NCI-H1105 (cell line): ENCODE measurements around the gene GAB3.

Source experiments
- DNase-seq: peaks from one replicate; lab custom pipeline; 2025; lab: John Stamatoyannopoulos, UW

GAB3 gene

GRCh38 chrX:154751669-154752271 lies 893 bp upstream of the GAB3 start:
- no peak for DNase-seq

DNA sequence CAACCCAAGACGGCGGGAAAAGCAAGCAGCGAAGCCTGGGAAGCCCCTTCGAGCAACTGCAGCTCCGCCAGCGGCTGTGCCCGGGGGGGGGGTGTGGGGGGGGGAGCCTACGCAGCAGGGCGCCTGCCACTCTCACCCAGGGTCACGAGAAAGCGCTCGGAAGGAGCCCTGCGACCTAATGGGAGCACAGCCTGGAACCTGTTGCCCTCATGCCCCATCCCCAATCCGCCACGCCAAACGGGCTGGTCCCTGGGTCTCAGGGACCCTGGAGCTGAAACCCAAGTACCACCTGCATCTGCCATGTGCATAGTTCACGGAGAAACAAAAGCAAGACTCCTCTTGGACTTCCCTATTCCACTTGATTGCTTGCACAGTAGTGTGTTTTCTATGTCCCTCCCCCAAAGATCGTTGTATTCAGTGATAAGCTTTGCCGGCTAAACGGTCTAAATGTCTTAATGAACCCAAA lies 359 bp upstream of the GAB3 start:
- no peak for DNase-seq

DNA sequence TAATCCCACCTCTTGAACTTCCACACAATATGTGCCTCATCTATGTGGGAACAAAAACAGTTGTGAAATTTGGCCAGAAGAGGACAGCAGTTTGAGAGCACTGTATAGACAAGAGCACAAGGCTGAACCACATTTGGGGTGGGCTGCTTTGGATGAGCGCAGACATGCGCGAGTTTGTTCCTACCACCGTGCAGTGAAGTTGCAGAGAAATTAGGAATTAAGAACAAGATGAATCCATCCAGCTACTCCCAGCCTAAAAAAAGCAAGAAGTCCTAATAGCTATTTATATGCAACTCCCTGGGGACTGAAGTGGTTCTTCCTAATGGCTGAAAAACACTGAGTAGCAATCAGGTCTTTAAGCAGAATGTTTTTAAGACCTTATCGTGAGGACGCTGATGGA lies 1.0 kb downstream of the GAB3 start:
- no peak for DNase-seq

GRCh38 chrX:154748712-154749339 lies 2.1 kb downstream of the GAB3 start:
- DNase-seq: peak; percentile 39

GRCh38 chrX:154742613-154743012 lies 8.3 kb downstream of the GAB3 start:
- DNase-seq: no peak

DNA sequence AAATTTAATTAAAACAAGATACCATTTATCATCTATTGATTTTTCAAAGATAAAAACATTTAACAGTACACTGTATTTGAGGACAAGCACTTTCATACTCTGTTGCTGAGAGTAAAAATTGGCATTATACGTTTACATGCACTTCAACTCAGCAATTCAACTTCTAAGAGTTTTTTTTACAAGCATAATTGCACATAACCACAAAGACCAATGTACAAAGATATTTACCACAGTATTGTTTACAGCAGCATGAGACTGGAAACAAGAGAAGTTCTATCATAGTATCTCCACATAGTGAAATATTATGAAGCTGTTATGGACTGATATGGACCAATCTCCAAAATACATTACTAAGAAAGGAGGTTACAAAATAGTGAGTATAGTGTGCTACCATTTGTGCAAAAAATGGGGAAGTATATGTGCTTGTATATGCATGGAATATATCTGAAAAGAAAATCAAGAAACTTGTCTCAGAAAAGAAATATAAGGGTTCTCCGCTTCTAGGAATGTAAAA lies 10.9 kb downstream of the GAB3 start:
- DNase-seq: no peak

GRCh38 chrX:154738011-154738738 lies 12.7 kb downstream of the GAB3 start:
- DNase-seq: no peak

DNA sequence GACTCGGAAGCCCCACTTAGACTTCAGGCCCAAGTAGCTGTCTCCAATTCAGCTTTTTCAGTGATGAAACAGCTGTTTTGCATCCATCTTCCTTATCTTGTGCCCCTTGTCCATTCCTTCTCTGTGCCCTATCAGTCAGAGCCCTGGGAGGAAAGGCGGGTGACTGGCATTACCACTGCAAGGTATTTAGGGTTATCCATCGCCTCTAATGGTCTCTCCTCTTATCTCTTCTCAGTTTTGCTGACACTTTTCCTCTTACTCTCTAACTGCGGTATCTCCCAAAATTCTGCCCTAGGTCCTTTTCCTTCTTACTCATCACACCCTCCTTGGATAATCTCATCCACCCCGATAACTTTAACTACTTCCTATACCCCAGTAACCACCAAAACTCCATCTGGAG lies 13.7 kb downstream of the GAB3 start:
- DNase-seq: no peak

DNA sequence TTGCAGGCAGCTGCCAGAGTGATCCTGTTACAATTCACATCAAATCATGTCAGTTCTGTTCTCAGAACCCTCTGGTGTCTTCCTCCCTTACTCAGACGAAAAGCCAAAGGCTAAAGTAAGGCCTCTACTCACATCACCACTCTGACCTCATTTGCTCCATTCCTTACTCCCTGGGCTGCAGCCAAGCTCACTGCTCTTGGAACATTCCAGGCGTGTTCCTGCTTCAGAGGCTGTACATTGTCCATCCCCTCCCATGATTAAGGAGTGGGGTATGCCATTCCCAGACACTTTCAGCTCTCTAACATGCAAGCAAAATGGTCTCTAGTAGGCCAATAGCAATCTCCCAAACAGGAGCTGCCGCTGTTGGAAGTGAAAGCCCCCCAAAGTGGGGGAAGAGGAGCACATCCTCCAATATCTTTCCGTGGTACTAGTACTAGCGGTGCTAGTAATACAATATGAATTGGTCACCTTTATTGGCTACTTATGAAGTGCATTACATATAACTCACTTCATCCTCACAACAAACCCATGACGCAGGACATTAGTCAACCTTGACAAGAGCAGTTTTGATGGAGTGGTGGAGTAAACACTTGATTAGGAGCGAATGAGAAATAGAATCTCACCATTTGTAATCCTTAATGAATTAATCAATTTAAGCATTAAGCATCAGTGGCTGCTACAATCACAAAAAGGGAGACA lies 15.0 kb downstream of the GAB3 start:
- DNase-seq: no peak

DNA sequence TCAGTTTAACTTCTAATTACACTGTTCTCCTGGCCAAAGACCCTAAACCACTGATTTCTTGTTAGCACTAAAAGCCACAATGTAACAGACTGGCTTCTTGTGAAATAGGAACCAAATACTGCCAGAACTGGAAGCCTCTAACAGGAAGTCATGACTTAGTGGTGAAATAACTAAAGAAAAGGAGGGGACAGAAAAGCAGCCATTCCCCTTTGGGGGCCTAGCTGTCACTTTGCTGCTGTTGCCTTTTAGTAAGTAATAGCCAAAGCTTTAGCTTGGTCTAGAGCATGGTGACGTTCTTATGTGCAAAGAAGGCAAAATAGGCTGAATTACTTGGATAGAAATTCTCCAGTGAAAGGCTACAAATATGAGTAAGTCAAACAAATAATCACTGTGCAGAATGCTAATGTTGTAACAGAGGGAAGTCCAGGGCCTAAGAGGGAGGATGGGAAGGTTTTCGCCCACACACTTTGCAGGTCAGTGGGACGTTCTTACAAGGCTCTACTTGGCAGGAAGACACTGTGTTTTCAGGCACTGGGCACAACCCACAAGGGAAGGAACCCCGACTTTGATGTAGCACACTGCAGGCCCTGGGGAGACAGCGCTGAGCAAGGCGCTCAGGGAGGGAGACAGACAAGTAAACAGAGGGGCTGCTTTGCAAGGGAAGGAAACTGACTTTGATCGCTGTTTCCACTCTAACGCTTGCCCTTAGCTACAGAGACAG lies 16.7 kb downstream of the GAB3 start:
- no peak for DNase-seq

GRCh38 chrX:154733066-154733425 lies 17.8 kb downstream of the GAB3 start:
- DNase-seq: no peak

DNA sequence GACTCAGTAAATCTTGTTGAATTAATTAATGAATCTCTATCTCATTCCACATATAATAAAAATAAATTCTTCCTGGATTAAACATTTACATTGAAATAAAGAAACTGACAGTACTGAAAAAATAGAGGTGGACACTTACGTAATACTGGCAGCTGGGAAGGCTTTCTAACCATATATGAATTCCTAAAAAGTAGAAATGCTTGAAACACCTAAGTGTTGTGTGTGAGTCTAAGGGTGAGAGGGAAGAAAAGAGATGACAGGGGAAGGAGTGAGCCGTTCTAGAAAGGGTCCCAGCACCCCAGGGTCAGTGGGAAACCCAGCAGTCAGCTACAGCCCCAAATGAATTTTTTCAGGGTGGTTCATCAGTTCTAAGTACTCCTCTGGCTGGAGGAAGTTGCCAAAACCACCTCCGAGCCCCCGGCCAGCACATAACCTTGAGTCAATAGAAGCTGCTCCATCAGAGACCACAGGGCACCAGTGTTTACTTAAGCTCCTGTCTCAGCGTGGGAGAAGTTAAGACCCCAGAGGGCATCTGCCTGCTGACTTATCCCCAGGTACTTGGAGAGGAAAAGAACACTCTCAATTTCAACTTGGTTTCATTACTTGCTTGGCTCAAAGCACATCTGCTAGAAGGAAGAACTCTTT lies 18.3 kb downstream of the GAB3 start:
- no peak for DNase-seq

GRCh38 chrX:154731881-154732280 lies 19.0 kb downstream of the GAB3 start:
- no peak for DNase-seq

- no peak for DNase-seq
Observed at GRCh38 chrX:154731184-154731583, 19.7 kb downstream of the GAB3 start.

DNA sequence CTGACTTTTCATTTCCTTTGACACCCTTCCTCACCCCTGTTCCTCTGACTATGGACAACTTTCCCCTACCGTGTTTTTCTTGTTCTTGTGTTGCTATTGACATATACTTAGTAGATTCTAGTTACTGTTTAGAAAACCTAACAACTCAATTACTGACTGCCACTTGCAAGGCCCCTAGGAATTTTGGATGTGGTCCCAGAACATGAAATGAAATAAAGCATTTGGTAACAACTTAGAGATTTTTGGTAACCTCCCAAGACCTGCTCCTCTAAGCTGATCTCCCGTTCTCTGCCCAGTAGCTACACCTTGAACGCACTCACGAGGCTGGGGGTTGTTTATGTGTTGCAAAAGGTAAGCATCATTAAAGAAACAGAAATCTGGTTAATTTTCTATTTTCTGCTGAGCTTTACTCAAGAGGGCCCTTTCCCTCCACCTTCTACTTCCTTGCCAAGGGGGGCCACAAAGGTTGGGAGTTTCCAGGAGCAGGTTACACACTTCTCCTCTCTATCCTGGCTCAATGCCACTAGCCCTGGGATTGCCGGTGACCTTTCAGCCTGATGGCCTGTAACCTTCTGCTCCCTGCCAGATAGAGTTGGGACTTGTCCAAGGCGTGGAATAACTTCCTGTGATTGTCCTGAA lies 20.5 kb downstream of the GAB3 start:
- no peak for DNase-seq

GRCh38 chrX:154729439-154729838 lies 21.4 kb downstream of the GAB3 start:
- no peak for DNase-seq

GRCh38 chrX:154728431-154729190 lies 22.3 kb downstream of the GAB3 start:
- no peak for DNase-seq

DNA sequence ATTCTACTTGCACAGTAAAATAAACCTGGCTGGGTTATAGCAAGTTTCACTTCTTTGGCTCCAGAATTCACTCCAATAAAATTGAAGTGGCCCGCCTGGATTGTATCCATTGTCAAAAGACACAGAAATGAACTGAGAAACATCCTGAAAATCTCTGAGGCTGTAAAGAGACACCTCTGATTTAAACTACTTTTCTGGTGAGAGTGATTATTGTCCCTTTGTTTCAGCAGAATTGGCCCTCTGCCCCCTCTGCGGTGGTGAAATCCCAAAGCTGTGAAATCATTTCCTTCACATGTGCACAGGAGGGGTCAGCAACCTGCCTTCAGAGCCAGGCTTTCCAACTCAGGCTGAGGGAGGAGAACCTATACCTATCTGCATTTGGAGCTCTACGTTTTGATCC lies 23.0 kb downstream of the GAB3 start:
- no peak for DNase-seq

DNA sequence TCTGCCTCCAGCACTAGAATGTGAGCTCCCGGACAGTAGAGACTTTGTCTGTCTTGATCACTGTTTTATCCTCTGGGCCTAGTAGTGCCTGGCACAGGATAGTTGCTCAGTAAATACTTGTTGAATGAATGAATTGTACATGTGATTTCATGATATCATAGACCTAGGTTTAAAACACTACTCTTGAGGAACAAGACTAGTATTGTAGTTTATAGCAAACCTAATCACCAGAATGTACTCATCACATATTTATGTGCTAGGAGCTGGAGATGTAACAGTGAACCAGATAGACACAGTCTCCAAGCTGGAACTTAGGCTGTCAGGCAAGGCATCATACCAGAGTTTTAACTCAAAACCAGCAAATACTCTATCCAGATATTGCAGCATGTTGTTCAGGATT lies 23.5 kb downstream of the GAB3 start:
- DNase-seq: no peak
